Measurements from ENCODE around the gene CBL. TPM values are rescaled to one million over a fixed set of nuclear protein-coding genes. Genes with fewer than 3 reads are reported as not detected.
A peak's percentile ranks its signal among the peaks of the same experiment; 100 is the strongest.

The CBL gene
- total RNA-seq, 4 donors from 2014 or later, result 12.9 to 26.6 (median 20.9) TPM

- ATAC-seq (ENCODE audit: low FRiP score), result no peak
Measured at GRCh38 chr11:119202554-119202953, 3.6 kb upstream of the CBL start.

GRCh38 chr11:119204066-119204465 is 2.1 kb upstream of the CBL start:
- DNase-seq (ENCODE audit: low spot score), result no peak
- no peak for TF ChIP-seq CTCF (IDR thresholded peaks at IDR 0.05)

More at GRCh38 chr11:119202554-119202953, 3.6 kb upstream of the CBL start:
- no peak for DNase-seq (ENCODE audit: low spot score)
- TF ChIP-seq CTCF (IDR thresholded peaks at IDR 0.05), result no peak

GRCh38 chr11:119205080-119205479 is 1.1 kb upstream of the CBL start:
- TF ChIP-seq CTCF (IDR thresholded peaks at IDR 0.05), result no peak
- ATAC-seq (ENCODE audit: low FRiP score), result no peak

More at GRCh38 chr11:119204066-119204465, 2.1 kb upstream of the CBL start:
- ATAC-seq (ENCODE audit: low FRiP score), result no peak

GRCh38 chr11:119206511-119207414 is 624 bp downstream of the CBL start:
- TF ChIP-seq CTCF (IDR thresholded peaks at IDR 0.05), result no peak
- ATAC-seq (ENCODE audit: low FRiP score), result peak; percentile 47
- DNase-seq (ENCODE audit: low spot score), result peak; percentile 41

More at GRCh38 chr11:119205080-119205479, 1.1 kb upstream of the CBL start:
- no peak for DNase-seq (ENCODE audit: low spot score)

- ATAC-seq (ENCODE audit: low FRiP score) (no peak), DNase-seq (ENCODE audit: low spot score) (no peak)
- no peak for TF ChIP-seq CTCF (IDR thresholded peaks at IDR 0.05)
Measured at GRCh38 chr11:119207415-119207960, 1.3 kb downstream of the CBL start.

- no peak for ATAC-seq (ENCODE audit: low FRiP score)
- TF ChIP-seq CTCF (IDR thresholded peaks at IDR 0.05), result no peak
- DNase-seq (ENCODE audit: low spot score), result no peak
Measured at GRCh38 chr11:119209186-119209585, 3.0 kb downstream of the CBL start.

Data from omental fat pad (tissue), 4 donors.